Astrocyte of the spinal cord (primary cell): ENCODE measurements around the gene RABEPK.
"Not testable (repeated sequence)": the region's sequence is repeated elsewhere in the genome, so short reads cannot be mapped to it uniquely, and the experiment has no call there.

Experiments used
- DNase-seq: peaks from one replicate; pipeline ENCODE4 v3.0.0; 2011; ENCODE audit warnings: low read depth, low spot score
- H3K4me3 ChIP-seq: 2 replicates; pipeline ENCODE4 v1.5.1; 2011; ENCODE audit warnings: low read depth, mild to moderate bottlenecking, low read length, moderate library complexity
- CTCF ChIP-seq: IDR thresholded peaks from 2 replicates; pipeline ENCODE4 v1.5.1; 2012; ENCODE audit warnings: low read depth, mild to moderate bottlenecking, low read length, inconsistent platforms
- in situ Hi-C: cut with HindIII; loops from 2 replicates; pipeline ENCODE4 v1.10.0; 2017; ENCODE audit warnings: low sequenced_read_pairs

Gene RABEPK

GRCh38 chr9:125235804-125236519 lies 35.6 kb downstream of the RABEPK start:
- DNase-seq = no peak
- in situ Hi-C loops = no loop called here
- no peak for TF ChIP-seq CTCF
- H3K4me3 ChIP-seq = peak overlapping the region; percentile 14

GRCh38 chr9:125236520-125237159 lies 36.3 kb downstream of the RABEPK start:
- DNase-seq, in situ Hi-C loops: not testable (repeated sequence)
- peak overlapping the region; percentile 14 for H3K4me3 ChIP-seq

GRCh38 chr9:125238127-125238914 lies 38.0 kb downstream of the RABEPK start:
- DNase-seq = no peak
- peak overlapping the region; percentile 68 for H3K4me3 ChIP-seq
- in situ Hi-C loops = no loop called here

GRCh38 chr9:125238915-125239446 lies 38.6 kb downstream of the RABEPK start:
- H3K4me3 ChIP-seq = peak overlapping the region; percentile 68
- TF ChIP-seq CTCF = no peak
- no peak for DNase-seq
- in situ Hi-C loops = no loop called here

More at GRCh38 chr9:125238127-125238914, 38.0 kb downstream of the RABEPK start:
- TF ChIP-seq CTCF = no peak

- in situ Hi-C loops = no loop called here
- no peak for TF ChIP-seq CTCF
- peak overlapping the region; percentile 68 for H3K4me3 ChIP-seq
- DNase-seq = no peak
Measured at GRCh38 chr9:125239631-125240597, 39.6 kb downstream of the RABEPK start.

GRCh38 chr9:125240649-125240999 lies 40.3 kb downstream of the RABEPK start:
- in situ Hi-C loops = no loop called here
- DNase-seq = peak; percentile 29
- no peak for TF ChIP-seq CTCF
- peak overlapping the region; percentile 68 for H3K4me3 ChIP-seq
